ENCODE data around the gene IL10RA.
"Not testable (repeated sequence)": the region's sequence is repeated elsewhere in the genome, so short reads cannot be mapped to it uniquely, and the experiment has no call there.

IL10RA gene

GRCh38 chr11:117985953-117986887, at the start of gene IL10RA:
Gene IL10RA, plus strand, starts transcription at chr11:117986394. Its CDS starts 74 bp downstream, at chr11:117986468.
- DNase-seq: peak; percentile 97

- DNase-seq: no peak
These were observed 49.2 kb upstream of the IL10RA start for GRCh38 chr11:117936973-117937372.

GRCh38 chr11:117940736-117941135, 45.5 kb upstream of the IL10RA start:
- DNase-seq: no peak

- DNase-seq: no peak
These were observed 45.0 kb upstream of the IL10RA start for GRCh38 chr11:117941163-117941707.

GRCh38 chr11:117941976-117942654, 44.1 kb upstream of the IL10RA start:
- DNase-seq: no peak

GRCh38 chr11:117944554-117944953, 41.6 kb upstream of the IL10RA start:
- peak; percentile 20 for DNase-seq

GRCh38 chr11:117945047-117945810, 41.0 kb upstream of the IL10RA start:
- DNase-seq: peak; percentile 80

GRCh38 chr11:117946156-117946841, 39.9 kb upstream of the IL10RA start:
- peak; percentile 35 for DNase-seq

GRCh38 chr11:117946842-117947526, 39.2 kb upstream of the IL10RA start:
- peak; percentile 91 for DNase-seq

GRCh38 chr11:117947751-117948150, 38.4 kb upstream of the IL10RA start:
- not testable (repeated sequence) for DNase-seq

GRCh38 chr11:117948466-117948865, 37.7 kb upstream of the IL10RA start:
- DNase-seq: not testable (repeated sequence)

- peak; percentile 16 for DNase-seq
These were observed 37.1 kb upstream of the IL10RA start for GRCh38 chr11:117949062-117949461.

GRCh38 chr11:117950301-117950700, 35.9 kb upstream of the IL10RA start:
- DNase-seq: peak; percentile 35

GRCh38 chr11:117950993-117951961, 34.9 kb upstream of the IL10RA start:
- DNase-seq: peak; percentile 27

- DNase-seq: peak; percentile 43
These were observed 33.0 kb upstream of the IL10RA start for GRCh38 chr11:117953024-117953671.

- DNase-seq: no peak
These were observed 27.2 kb upstream of the IL10RA start for GRCh38 chr11:117958949-117959348.

GRCh38 chr11:117959438-117960149, 26.6 kb upstream of the IL10RA start:
- peak; percentile 83 for DNase-seq

GRCh38 chr11:117960406-117960805, 25.8 kb upstream of the IL10RA start:
- DNase-seq: peak; percentile 87

- no peak for DNase-seq
These were observed 24.3 kb upstream of the IL10RA start for GRCh38 chr11:117961896-117962295.
